Activated CD8-positive, alpha-beta memory T cell treated with anti-CD3 and anti-CD28 coated beads for 36 hours (primary cell): ENCODE data around the gene VPS33A. TPM values are rescaled to one million over a fixed set of nuclear protein-coding genes. Genes with fewer than 3 reads are reported as not detected.
"Not testable (repeated sequence)": the region's sequence is repeated elsewhere in the genome, so short reads cannot be mapped to it uniquely, and the experiment has no call there.

ENCODE experiments used
- CTCF ChIA-PET: fragments of 350-600 bp; sonication (Branson Sonifier 250); formaldehyde crosslinking; loops from one replicate; lab custom pipeline; 2021; ENCODE audit warnings: antibody characterized with exemption; lab: Charles Lee
- POLR2A ChIA-PET: fragments of 350-600 bp; sonication (Branson Sonifier 250); formaldehyde crosslinking; loops from one replicate; lab custom pipeline; 2021; ENCODE audit warnings: antibody characterized with exemption; lab: Charles Lee
- total RNA-seq, 2 experiments: library from RNA; stranded (reverse); gene quantifications; one replicate each; pipeline ENCODE4 v1.2.3, GENCODE V29; 2021

VPS33A gene
- total RNA-seq, 2 experiments from 2014 or later, result 37.2 to 40.7 TPM

DNA sequence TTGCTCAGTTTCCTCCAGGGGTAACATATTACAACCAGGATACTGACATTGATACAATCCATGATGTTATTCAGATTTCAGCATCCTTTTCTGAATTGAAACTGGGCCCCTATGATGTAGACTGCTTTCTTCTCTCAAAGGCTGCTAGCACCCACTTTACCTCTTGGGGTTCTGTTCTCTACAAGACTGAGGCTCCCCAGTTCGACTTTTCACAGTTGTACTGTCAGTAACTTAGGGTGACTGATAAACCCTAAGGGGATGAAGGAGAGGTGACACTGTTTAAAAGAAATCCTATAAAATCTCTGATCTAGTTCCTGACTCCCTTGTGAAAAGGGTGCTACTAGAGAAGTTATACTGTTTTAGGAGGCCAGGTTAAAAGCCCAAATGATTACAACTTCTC, 818 bp downstream of the VPS33A start:
- ChIA-PET POLR2A (interaction anchor here (0.5 to 2.6 kb wide), 2 partner anchors 33 to 39 kb away, joined by 3 to 16 read pairs; partner anchors contain the start of gene DIABLO), CTCF (interaction anchor here (0.9 kb wide), 1 partner anchor 39 kb away, joined by 3 read pairs; the partner anchor contains the start of gene DIABLO)

DNA sequence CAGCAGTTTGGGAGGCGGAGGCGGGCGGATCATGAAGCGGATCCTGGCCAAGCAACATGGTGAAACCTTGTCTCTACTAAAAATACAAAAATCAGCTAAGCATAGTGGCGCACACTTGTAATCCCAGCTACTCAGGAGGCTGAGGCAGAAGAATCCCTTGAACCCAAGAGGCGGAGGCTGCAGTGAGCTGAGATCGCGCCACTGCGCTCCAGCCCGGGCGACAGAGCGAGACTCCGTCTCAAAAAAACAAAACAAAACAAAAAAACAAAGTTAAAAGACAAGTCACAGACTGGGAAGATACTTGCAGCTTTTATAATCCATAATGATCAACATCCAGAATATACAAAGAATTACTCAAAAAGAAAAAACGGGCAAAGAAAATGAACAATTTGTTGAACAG, 5.6 kb downstream of the VPS33A start:
- POLR2A ChIA-PET, result not testable (repeated sequence)
- CTCF ChIA-PET, result interaction anchor here (1.0 kb wide), 1 partner anchor 18 kb away, joined by 3 read pairs; no protein-coding TSS in a partner anchor

DNA sequence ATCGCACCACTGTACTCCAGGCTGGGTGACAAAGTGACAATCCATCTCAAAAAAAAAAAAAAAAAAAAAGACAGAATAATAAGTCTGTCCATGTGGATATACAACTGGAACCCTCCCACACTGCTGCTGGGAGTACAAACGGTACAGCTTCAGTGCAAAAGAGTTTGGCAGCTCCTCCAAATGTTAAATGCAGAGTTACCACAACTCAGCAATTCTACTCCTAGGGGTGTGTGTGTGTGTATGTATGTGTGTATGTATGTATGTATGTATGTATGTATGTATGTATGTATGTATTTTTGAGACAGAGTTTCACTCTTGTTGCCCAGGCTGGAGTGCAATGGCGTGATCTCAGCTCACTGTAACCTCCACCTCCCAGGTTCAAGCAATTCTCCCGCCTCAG, 7.4 kb downstream of the VPS33A start:
- POLR2A ChIA-PET, CTCF ChIA-PET: not testable (repeated sequence)

DNA sequence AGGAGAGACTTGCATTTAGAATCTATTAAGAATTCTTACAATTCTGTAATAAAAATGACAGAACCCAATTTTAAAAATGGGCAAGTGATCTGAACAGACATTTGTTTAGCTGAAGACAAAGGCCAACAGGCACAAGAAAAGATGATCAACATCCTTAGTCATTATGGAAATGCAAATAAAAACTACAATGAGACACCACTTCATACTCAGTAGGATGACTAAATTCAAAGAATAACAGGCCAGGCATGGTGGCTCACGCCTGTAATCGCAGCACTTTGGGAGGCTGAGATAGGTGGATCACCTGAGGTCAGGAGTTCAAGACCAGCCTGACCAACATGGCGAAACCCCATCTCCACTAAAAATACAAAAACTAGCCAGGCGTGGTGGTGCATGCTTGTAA, 7.8 kb downstream of the VPS33A start:
- CTCF ChIA-PET, result not testable (repeated sequence)

DNA sequence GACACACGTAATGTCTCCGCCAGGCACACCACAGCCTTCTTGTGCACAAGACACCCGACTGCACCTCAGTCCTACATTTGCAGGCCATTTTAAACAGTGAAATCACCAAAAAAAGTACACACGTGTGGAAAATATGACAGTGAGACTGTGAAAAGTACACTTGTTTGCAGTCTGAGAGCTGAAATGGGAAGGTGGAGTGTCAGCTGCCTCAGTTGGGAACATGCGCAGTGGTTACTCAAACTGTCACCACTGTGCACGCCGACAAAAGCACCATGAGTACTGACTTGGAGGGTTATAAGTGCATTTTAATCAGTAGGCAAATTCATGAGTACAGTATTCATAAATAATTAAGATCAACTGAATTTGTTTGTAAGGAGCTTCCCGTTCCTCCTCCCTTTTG, 15.8 kb downstream of the VPS33A start:
- ChIA-PET POLR2A (no interaction called here), CTCF (no interaction called here)

More for the DNA sequence above, 7.8 kb downstream of the VPS33A start:
- POLR2A ChIA-PET, result not testable (repeated sequence)

DNA sequence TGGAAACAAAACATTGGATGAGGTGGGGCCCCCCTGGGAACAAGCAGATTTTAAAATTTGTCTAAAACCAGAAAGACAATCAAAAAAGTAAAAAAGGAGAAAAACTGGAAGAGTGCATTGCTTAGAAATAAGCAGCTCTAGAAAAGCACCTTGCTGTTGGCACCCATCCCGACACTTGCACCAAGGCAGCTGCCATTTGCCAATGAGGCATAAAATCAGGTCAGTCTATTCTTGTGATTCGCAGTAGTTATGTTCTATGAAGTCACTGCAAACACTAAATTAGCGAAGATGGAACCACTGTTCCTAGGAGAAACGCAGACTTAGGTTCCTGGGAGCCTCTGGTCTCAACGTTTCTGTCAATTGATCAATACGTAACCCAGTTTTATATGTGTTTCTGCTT, 16.2 kb downstream of the VPS33A start:
- ChIA-PET CTCF (no interaction called here), POLR2A (no interaction called here)

DNA sequence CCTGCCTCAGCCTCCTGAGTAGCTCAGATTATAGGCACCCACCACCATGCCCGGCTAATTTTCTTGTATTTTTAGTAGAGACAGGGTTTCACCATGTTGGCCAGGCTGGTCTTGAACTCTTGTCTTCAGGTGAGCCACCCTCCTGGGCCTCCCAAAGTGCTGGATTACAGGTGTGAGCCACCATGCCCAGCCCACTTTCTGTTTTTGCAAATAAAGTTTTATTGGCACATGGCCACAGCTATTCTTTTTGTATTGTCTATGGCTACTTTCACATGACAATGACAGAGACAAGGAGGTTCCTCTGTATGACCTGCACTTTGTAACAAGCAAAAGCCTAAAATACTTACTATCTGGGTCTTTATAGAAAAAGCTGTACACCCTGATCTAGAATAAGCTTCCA, 20.7 kb downstream of the VPS33A start:
- ChIA-PET CTCF (interaction anchor here (1.1 to 1.9 kb wide), 5 partner anchors 10 to 191 kb away, joined by 3 to 8 read pairs (median 4); no protein-coding TSS in a partner anchor), POLR2A (interaction anchor here (2.5 kb wide), 1 partner anchor 19 kb away, joined by 15 read pairs; the partner anchor contains the start of gene DIABLO)

DNA sequence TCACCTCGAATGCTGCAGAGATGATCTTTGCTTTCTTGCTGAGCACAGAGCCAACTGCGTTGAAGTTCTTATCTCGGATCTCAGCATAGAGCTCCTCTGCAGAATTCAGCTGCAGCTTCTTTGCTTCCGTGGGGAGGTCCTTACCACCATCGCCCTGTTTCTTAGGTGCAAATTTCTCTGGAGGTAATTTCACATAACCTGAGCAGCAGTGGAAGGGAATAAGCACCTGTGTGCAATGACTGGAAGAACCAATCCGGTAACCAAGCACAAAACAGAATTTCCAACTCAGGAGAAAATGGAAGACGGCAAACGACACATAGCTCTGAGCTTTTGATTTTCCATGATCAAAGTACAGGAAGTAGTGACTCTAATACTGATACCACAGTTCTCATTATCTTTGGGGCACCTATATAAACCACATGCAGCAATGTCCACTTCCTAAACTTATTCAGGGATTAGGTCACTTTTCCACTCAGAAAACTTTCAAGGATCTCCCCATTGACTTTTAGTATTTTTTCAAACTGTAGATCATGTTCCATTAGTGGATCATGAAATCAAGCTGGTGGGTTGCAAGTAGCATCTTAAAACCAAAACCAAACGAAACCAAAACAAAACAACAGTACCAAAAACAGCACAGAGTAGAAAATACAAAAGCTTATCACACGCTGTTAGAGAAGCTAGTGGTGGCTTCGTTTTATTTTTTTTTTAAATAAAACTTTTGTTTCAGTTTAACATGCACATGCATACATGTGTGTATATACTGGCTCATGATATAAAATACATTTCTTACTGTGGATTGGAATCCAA, 21.5 kb downstream of the VPS33A start:
- CTCF ChIA-PET, result interaction anchor here (1.0 to 1.9 kb wide), 6 partner anchors 9 to 591 kb away, joined by 3 to 8 read pairs (median 3); no protein-coding TSS in a partner anchor
- POLR2A ChIA-PET, result interaction anchor here (0.9 to 2.5 kb wide), 3 partner anchors 18 to 256 kb away, joined by 3 to 15 read pairs (median 3); partner anchors contain the start of gene DIABLO

DNA sequence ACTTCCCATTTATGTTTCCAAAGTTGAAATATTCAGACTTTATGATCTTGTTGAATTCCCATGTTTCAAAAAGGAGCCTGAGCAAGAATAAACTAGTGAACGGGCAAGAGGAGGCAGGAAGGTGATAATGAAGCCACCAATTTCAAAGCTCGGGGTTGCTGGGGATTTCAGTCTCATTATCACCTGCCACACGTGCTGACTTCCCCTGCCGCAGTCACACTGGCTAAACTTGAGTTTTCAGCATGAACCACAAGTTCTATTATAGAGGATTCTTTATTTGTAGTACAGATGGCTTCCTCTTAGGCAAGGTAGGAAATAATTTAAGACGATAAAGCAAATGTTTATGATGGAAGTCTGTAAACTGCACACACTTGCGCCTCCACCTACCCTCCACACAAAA, 22.3 kb downstream of the VPS33A start:
- ChIA-PET CTCF (interaction anchor here (1.0 to 1.9 kb wide), 3 partner anchors 23 to 592 kb away, joined by 3 to 5 read pairs (median 3); no protein-coding TSS in a partner anchor), POLR2A (interaction anchor here (2.5 kb wide), 1 partner anchor 17 kb away, joined by 15 read pairs; the partner anchor contains the start of gene DIABLO)

DNA sequence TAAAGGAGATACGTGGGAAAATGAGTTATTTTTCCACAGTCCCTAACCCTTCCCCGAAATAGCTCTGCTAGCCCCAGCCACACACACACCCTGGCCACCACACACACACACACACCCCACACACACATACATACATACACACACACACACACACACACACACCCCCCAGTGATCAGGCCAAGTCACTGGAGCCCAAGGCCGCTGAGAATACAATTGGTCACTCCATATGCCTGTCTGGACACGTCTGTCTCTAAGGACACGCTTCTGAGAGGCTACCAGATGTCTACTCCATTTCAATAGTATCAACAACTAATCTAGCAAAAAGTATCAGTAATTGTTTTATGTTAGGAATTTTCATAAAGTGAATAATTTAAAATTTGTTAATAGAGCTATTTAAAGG, 27.4 kb downstream of the VPS33A start:
- CTCF ChIA-PET, result no interaction called here
- POLR2A ChIA-PET, result no interaction called here

DNA sequence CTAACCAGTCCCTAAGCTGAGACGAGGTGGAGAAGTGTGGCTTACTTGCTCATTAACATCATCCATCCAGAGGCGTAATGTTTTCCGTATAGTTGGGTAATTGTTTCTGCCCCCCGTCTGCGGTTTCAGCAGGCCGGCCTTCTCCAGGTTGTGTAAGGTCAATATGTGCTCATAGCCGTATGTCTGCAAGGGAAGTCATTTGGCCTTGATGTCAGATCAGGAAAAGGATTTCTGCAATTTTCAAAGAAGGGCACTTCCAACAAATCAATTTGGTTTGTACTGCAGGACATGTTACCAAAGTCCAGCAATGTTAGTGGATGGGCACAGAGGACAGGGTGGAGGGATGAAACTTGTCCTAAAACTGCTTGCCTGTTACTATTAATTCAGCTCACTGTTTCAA, 30.6 kb downstream of the VPS33A start:
- CTCF ChIA-PET, result interaction anchor here (0.6 to 1.2 kb wide), 2 partner anchors 9 to 188 kb away, joined by 3 to 6 read pairs; no protein-coding TSS in a partner anchor
- POLR2A ChIA-PET, result interaction anchor here (0.6 kb wide), 1 partner anchor 10 kb away, joined by 4 read pairs; the partner anchor contains the start of gene DIABLO

DNA sequence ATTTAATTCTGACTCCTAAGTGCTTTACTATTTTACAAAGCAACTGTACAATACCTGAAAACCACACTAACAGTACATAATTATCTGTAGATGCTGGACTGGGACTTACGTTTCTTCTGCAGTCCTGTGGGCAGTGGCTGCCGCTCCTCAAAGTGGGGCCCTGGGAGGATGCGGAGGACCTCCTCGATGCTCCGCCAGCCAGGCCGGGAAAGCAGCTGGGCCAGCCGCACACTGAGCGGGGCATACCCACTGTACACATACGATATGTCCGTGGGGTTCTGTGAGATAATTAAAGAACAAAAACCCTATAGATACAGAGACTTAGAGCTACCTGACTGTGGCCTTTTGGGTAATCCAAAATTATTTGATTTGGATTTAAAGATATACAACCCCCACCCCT, 33.6 kb downstream of the VPS33A start:
- CTCF ChIA-PET, result no interaction called here
- POLR2A ChIA-PET, result interaction anchor here (0.6 kb wide), 1 partner anchor 33 kb away, joined by 3 read pairs; no protein-coding TSS in a partner anchor

DNA sequence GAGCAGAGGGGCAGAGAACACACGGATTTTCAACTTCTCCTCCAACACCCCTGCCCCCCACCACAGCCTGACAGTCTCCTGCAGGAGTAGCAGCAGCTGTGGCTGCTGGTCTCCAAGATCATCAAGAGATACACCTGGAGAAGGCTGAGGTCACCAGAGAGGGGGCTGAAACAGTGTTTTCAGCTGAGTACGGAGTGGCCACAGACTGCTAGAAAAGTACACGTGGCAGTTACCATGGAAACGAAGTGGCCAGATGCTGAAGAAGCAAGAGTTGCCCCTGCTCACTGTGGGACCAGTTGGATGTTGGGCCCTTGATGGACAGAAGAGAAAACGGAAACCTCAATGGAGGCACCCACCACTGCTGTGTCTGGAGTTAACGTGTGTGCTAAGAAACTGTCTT, 35.5 kb downstream of the VPS33A start:
- POLR2A ChIA-PET, result no interaction called here
- CTCF ChIA-PET, result no interaction called here

DNA sequence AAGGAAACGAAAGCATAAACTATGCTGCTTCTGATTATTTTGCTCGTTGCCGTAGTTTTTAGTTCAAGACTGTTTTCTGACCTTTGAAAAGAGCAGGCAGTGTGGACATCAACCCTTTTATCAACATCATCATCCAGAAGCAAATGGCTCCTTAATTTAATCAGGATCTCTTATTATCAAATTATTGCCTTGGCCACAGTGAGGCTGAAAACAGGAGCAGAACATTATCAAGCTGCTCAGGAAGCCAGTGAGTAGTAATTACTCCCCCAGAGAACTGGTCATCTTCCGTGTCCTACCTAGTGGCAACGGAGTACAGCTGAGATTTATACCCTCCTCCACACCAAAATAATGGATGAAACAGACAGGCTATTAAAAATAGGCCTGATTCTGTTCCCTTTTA, 38.2 kb downstream of the VPS33A start:
- POLR2A ChIA-PET, result no interaction called here

DNA sequence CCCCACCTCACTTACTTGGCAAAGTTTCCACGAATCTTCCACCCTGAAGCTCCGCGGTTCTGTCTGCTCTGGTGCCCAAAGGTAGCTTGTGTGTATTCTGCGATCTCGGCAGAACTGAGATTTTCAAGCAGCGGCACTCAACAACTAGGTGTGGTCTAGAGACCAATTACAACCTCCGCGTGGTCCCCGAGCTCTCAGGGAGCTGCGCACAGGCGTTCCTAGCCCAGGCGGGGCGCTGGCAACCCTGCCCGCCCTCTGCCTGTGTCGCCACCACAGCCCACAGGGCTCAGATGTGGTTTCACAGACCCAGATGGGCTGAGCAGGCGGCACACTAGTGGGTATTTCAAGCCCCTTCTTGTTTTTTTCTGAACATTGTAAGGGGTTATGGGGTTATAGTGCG, 39.0 kb downstream of the VPS33A start:
- ChIA-PET POLR2A (interaction anchor here (0.6 to 2.4 kb wide), 3 partner anchors 17 to 1268 kb away, joined by 3 to 16 read pairs (median 15); partner anchors contain the start of gene VPS33A), CTCF (interaction anchor here (1.6 kb wide), 1 partner anchor 18 kb away, joined by 8 read pairs; no protein-coding TSS in a partner anchor)

More for the DNA sequence above, 38.2 kb downstream of the VPS33A start:
- CTCF ChIA-PET, result interaction anchor here (1.6 kb wide), 1 partner anchor 17 kb away, joined by 8 read pairs; no protein-coding TSS in a partner anchor

DNA sequence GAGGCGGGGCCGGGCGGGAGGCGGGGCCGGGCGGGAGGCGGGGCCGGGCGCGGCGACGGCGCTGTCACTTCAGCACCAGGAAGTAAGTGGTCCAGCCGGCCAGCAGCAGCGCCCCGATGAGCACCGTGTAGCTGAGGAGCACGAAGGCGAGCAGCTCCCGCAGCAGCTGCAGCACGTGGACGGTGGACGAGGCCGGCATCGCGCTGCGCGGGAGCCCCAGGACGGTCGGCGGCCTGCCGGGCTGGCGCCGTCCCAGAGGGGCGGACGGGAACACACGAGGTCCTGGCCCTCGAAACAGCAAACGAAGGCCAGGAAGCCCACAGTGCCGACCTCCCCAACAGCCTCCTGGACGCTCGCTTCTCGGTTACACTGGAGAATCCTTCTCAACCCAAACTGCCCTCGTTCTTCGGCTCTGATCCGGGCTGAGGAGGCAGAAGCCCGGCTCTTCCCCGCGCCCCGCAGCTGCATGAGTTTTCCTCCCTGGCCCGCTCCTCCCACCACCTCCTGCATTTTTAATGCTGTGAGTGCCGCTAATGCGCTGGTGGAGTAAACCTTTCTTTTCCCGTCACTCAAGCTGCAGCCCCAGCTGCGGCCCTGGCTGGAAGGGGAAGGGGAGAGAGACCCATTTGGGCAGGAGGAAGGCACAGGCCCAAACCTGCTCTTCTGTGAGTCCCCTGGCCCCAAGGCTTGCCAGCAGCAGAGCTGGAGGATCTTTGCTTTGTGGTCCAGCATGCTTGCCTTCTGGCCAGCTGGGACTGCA, 39.7 kb downstream of the VPS33A start:
- CTCF ChIA-PET, result interaction anchor here (0.5 to 1.6 kb wide), 5 partner anchors 18 to 364 kb away, joined by 3 to 8 read pairs (median 3); partner anchors contain the start of gene CFAP251

DNA sequence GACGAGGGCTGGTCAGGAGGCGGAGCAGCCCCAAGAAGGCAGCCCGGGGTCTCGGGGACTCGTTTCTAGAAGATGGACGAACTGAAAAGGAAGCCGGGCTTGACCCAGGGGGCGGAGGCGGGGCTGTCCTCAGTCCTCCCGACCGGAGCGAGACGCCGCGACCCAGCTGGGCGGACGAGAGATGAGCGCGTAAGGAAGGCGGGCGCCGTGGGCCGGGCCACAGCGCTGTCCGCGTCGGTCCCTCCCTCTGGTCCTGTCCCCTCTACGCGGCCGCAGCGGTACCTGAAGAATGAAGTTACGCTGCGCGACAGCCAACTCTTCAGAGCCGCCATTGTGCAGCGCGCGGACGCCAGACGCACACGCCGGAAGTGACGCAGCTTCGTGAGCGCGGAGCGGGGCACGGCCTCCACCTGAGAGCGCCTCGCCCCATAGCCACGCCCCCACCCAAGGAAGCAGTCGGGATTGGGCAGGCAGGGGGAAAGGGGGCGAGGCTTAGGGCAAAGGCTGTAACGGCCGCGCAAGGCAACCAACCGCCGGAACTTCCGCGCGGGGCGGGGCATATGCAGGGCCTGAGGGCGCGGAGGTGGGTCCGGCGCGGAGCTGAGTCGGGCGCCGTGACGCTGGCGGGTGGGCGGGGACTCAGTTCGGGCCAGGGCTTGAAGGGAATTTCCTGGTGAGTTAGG, 40.5 kb downstream of the VPS33A start, which contains the start of gene DIABLO:
TSS of gene DIABLO (minus strand) at position 370 of the 683 bp plus-strand sequence. CDS start at position 332, 38 bp downstream.
- POLR2A ChIA-PET, result interaction anchor here (0.5 to 2.4 kb wide), 9 partner anchors 10 to 610 kb away, joined by 3 to 16 read pairs (median 4); partner anchors contain the start of genes KNTC1, RSRC2, VPS33A and ZCCHC8
- CTCF ChIA-PET, result interaction anchor here (0.5 to 1.2 kb wide), 4 partner anchors 39 to 307 kb away, joined by 3 read pairs; partner anchors contain the start of gene CFAP251

More for the DNA sequence above, 39.7 kb downstream of the VPS33A start:
- POLR2A ChIA-PET, result interaction anchor here (0.5 to 2.4 kb wide), 9 partner anchors 11 to 610 kb away, joined by 3 to 16 read pairs (median 4); partner anchors contain the start of genes KNTC1, RSRC2, VPS33A and ZCCHC8

DNA sequence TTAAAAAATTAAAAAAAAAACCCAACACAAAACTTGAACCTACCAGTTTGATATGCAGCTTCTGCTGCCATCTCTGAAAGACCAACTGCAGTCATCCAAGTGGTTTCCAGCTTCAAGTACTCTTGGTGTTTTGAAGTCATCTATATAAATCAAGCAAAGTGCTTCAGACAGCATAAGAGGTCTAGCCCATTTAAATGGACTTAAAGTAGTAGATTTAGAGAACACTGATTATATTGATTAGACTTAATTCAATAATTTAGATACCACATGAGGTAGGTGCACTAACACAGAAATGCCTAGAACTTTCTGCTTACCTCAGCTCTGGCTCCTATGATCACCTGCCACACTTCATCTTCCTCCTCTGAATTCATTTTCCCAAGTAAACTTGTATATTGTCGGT, 49.8 kb downstream of the VPS33A start:
- ChIA-PET POLR2A (no interaction called here), CTCF (interaction anchor here (0.7 to 1.4 kb wide), 2 partner anchors 50 to 373 kb away, joined by 3 to 6 read pairs; no protein-coding TSS in a partner anchor)
